Activated CD8-positive, alpha-beta memory T cell treated with anti-CD3 and anti-CD28 coated beads for 1 hour (primary cell): ENCODE results near the gene SLC15A1.

Experiments
- DNase-seq, 2 donors: peaks; one replicate each; pipeline ENCODE4 v3.0.0-alpha.2; 2020; ENCODE audit warnings: low read depth in 1 of 2; ENCODE audit errors: extremely low read depth in 1 of 2

SLC15A1 gene

DNA sequence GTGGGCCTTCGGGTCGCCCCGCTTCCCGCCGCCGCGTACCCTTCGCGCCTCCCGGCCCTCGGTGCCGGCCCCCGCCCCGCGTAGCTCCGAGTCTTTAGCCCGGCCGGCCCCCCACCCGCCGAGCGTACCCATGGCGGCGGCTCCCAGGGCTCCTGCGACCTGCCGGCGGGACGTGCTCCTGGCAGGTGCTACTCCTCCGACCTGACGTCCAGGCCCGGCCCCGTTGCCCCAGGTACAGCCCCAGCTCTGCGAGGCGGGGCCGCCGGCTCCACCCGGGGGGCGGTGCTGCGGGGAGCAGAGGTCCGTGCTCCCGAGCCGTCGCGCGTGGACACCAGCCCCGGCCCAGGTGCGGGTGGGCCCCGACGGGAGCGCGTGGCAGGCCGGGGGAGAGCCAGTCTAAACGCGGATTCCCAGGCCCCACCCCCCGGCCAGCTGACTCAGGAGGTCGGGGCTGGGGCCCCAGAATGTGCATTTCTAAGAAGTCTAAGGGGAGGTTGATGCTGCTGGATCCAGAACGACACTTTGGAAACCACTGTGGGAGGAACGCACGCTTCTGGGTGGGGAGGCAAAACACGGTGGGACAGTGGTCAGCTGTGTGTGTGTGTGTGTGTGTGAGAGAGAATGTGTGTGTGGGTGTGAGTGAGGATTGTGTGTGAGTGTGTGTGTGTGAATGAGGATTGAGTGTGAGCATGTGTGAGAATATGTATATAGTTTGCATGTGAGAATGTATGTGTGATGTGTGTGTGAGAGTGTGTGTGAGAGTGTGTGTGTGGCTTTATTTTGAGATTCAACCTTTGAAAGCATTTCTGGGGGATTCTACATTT, at the start of gene SLC15A1:
TSS of gene SLC15A1 (minus strand) at position 206 of the 824 bp plus-strand sequence. CDS start at position 132, 74 bp downstream.
- DNase-seq: no peak

DNA sequence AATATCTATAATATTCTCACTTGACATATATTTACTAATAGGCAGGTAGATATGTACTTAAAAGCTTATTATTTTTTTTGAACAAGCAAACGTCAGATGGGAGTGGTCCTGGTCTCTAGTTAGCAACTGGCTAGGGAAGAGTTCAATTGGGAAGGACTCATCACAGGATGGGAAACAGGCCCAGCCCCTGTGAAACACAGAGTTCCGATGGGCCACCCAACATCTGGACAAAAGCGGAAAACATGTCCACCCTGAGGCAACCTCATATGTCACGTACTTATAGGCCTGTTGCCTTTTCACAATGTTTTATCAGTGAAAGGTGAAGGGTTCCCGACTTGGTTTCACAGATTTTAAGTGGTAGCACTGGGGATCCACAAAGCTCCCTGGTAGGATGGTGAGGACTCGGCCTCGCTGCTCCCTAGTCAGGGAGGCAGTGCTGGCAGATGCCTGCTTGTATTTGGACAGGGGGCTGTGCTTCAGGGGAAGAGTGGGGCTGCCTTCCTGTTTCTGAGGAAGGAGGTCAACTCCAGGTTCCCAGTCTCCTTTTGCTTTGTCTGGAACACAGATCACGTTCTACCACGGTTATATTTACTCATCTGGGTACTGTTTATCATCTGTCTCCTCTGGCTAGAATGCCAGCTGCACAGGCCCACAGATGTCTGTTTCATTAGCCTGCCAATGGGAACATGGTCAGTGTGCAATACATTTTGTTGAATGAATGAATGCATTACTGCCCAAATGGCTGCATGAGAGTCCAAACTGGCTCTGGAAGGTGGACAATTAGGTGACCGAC, 49.4 kb upstream of the SLC15A1 start:
- no peak for DNase-seq

GRCh38 chr13:98800078-98800477, 47.6 kb upstream of the SLC15A1 start:
- no peak for DNase-seq

- no peak for DNase-seq
These were observed 46.6 kb upstream of the SLC15A1 start for GRCh38 chr13:98798849-98799645.

- no peak for DNase-seq
These were observed 45.0 kb upstream of the SLC15A1 start for GRCh38 chr13:98797456-98797855.

- DNase-seq: no peak
These were observed 44.3 kb upstream of the SLC15A1 start for GRCh38 chr13:98796798-98797197.

GRCh38 chr13:98796191-98796590, 43.7 kb upstream of the SLC15A1 start:
- no peak for DNase-seq

DNA sequence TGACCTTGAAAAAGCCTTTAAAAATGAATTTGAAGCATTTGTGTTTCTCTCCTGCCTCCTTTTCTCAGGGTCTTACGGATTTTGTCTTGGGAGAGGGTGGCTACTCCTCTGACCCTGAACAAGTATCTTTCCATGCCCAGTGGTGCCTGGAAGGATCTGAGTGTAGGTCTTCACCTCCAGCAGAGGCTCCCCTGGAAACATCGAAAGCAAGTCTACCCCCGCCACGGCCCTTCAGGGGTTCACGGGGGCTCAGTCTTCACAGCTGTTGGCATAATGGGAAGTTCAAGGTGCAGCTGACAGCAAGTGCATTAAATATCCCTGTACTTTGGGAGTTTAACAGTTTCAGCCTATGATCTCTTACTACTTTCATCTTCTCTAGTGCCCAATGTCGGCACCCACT, 42.7 kb upstream of the SLC15A1 start:
- no peak for DNase-seq

- no peak for DNase-seq
These were observed 42.0 kb upstream of the SLC15A1 start for GRCh38 chr13:98794498-98794897.

- no peak for DNase-seq
These were observed 40.5 kb upstream of the SLC15A1 start for GRCh38 chr13:98792785-98793495.

- no peak for DNase-seq
These were observed 39.8 kb upstream of the SLC15A1 start for GRCh38 chr13:98792321-98792720.

DNA sequence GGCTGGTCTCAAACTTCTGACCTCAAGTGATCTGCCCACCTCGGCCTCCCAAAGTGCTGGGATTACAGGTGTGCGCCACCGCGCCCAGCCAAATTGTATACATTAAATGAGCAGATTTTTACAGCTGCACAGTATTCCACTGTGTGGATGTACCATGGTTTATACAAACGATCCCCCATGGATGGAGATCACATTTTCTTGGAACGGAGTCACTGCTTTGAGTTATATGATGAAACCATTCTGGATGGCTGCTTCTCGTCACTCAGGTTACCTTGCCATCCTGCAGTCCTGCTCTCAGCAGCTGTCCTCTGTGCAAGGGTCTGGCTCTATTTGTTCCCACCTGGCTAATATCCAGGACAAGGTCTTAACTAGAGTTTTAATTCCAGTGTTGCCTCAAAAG, 39.1 kb upstream of the SLC15A1 start:
- DNase-seq: no peak

DNA sequence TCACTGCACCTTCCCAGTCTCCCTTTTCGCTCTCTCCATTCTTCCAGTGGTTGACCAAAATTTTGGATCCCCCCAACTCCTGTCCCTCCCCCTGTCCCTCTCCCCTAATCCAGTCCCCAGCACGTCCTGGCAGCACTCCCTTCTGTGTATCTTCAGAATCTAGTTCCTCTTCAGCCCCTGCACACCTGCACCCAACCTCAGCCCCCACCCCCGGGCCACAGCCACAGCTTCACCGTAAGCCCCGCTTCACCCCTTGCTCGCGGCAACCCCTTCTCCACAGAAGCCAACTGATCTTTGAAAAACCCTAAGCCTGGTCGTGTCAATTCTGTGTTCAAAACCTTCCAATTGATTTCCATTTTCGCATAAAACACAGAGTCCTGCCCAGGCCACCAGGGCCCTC, 35.5 kb upstream of the SLC15A1 start:
- no peak for DNase-seq

DNA sequence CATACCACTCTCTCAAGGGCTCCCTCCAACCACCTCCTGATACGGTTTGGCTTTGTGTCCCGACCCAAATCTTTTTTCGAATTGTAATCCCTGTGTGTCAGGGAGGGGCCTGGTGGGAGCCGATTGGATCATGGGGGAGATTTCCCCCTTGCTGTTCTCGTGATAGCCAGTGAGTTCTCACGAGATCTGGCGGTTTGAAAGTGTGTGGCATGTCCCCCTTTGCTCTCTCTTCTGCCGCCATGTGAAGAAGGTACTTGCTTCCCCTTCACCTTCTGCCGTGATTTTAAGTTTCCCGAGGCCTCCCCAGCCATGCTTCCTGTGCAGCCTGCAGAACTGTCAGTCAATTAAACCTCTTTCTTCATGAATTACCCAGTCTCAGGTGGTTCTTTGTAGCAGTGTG, 34.7 kb upstream of the SLC15A1 start:
- DNase-seq: no peak

GRCh38 chr13:98786023-98786422, 33.6 kb upstream of the SLC15A1 start:
- DNase-seq: no peak

GRCh38 chr13:98785405-98785804, 32.9 kb upstream of the SLC15A1 start:
- no peak for DNase-seq

GRCh38 chr13:98784666-98785065, 32.2 kb upstream of the SLC15A1 start:
- DNase-seq: no peak

- DNase-seq: no peak
These were observed 31.5 kb upstream of the SLC15A1 start for GRCh38 chr13:98783856-98784478.

DNA sequence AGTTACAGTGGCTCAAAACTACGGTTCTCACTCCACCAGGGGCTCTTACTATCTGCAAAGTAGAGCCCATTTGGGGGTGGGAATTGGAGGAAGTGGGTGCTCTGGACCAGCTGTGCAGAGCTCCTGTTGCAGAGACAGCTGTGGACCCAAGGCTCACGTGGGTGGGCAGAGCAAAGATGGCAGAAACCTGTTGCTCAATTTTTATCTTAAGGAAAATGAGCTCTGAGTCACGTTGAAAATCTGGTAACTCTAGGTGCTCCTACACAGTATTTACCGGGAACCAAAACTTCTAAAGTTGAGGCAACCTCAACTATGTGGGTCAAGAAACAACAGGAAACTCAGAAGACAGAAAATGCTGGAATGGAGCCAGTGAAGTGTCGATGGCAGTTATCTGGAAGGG, 30.2 kb upstream of the SLC15A1 start:
- no peak for DNase-seq

- no peak for DNase-seq
These were observed 29.4 kb upstream of the SLC15A1 start for GRCh38 chr13:98781905-98782304.
